ENCODE data around the gene SH2D3C. TPM values are rescaled to one million over a fixed set of nuclear protein-coding genes. Genes with fewer than 3 reads are reported as not detected.

SH2D3C gene
- total RNA-seq, 4 donors from 2014 or later: 2.6 to 10.1 (median 3.9) TPM

- no peaks in the 10 kb centered on the region for H3K27me3 ChIP-seq
- TF ChIP-seq POLR2AphosphoS5 (IDR thresholded peaks at IDR 0.05) (no peak), POLR2A (IDR thresholded peaks at IDR 0.05) (no peak), EP300 (IDR thresholded peaks at IDR 0.05; ENCODE audit: low read depth) (no peak)
- TF ChIP-seq, protein P1, sequence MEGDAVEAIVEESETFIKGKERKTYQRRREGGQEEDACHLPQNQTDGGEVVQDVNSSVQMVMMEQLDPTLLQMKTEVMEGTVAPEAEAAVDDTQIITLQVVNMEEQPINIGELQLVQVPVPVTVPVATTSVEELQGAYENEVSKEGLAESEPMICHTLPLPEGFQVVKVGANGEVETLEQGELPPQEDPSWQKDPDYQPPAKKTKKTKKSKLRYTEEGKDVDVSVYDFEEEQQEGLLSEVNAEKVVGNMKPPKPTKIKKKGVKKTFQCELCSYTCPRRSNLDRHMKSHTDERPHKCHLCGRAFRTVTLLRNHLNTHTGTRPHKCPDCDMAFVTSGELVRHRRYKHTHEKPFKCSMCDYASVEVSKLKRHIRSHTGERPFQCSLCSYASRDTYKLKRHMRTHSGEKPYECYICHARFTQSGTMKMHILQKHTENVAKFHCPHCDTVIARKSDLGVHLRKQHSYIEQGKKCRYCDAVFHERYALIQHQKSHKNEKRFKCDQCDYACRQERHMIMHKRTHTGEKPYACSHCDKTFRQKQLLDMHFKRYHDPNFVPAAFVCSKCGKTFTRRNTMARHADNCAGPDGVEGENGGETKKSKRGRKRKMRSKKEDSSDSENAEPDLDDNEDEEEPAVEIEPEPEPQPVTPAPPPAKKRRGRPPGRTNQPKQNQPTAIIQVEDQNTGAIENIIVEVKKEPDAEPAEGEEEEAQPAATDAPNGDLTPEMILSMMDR (IDR thresholded peaks at IDR 0.05): no peak
- WGBS, 2 donors (ENCODE audit: low coverage in 1 of 2): 90 to 100% methylated on average over 7 to 19 of the region's 19 CpGs
- H3K4me3 ChIP-seq: no peak overlapping the region
- H3K36me3 ChIP-seq: peaks cover 0 to 20% (median 4%) of the 10 kb centered on the region in 4 donors
- intact Hi-C loops (cut with DNase I; ENCODE audit: low total_unique reads) (no loop called here), in situ Hi-C loops (cut with MboI; ENCODE audit: low pct_ligation_motif_present in 1 of 4, low pct_unique_long_range_greater_than_20kb in 1 of 4, low sequenced_read_pairs in 3 of 4) (no loop called here)
- H3K4me1 ChIP-seq: peaks cover 5 to 11% (median 7%) of the 10 kb centered on the region in 4 donors
- H3K27ac ChIP-seq: no peak overlapping the region
- no peaks in the 10 kb centered on the region for H3K9me3 ChIP-seq
- no peak for DNase-seq
These were observed 34.6 kb upstream of the SH2D3C start for GRCh38 chr9:127812936-127813675.

GRCh38 chr9:127812011-127812410 lies 33.5 kb upstream of the SH2D3C start:
- Histone ChIP-seq H3K9me3 (no peaks in the 10 kb centered on the region), H3K27me3 (no peaks in the 10 kb centered on the region), H3K4me3 (no peak overlapping the region), H3K36me3 (peaks cover 0 to 20% (median 4%) of the 10 kb centered on the region in 4 donors), H3K27ac (no peak overlapping the region), H3K4me1 (peaks cover 5 to 11% (median 7%) of the 10 kb centered on the region in 4 donors)
- WGBS, 2 donors (ENCODE audit: low coverage in 1 of 2): 85 to 98% methylated on average over 5 to 6 of the region's 6 CpGs
- DNase-seq: no peak
- TF ChIP-seq, protein P1 (IDR thresholded peaks at IDR 0.05): no peak
- no peak for TF ChIP-seq POLR2A (IDR thresholded peaks at IDR 0.05)
- no peak for TF ChIP-seq EP300 (IDR thresholded peaks at IDR 0.05; ENCODE audit: low read depth)
- TF ChIP-seq POLR2AphosphoS5 (IDR thresholded peaks at IDR 0.05): no peak
- in situ Hi-C loops (cut with MboI; ENCODE audit: low pct_ligation_motif_present in 1 of 4, low pct_unique_long_range_greater_than_20kb in 1 of 4, low sequenced_read_pairs in 3 of 4): no loop called here
- intact Hi-C loops (cut with DNase I; ENCODE audit: low total_unique reads): no loop called here

DNA sequence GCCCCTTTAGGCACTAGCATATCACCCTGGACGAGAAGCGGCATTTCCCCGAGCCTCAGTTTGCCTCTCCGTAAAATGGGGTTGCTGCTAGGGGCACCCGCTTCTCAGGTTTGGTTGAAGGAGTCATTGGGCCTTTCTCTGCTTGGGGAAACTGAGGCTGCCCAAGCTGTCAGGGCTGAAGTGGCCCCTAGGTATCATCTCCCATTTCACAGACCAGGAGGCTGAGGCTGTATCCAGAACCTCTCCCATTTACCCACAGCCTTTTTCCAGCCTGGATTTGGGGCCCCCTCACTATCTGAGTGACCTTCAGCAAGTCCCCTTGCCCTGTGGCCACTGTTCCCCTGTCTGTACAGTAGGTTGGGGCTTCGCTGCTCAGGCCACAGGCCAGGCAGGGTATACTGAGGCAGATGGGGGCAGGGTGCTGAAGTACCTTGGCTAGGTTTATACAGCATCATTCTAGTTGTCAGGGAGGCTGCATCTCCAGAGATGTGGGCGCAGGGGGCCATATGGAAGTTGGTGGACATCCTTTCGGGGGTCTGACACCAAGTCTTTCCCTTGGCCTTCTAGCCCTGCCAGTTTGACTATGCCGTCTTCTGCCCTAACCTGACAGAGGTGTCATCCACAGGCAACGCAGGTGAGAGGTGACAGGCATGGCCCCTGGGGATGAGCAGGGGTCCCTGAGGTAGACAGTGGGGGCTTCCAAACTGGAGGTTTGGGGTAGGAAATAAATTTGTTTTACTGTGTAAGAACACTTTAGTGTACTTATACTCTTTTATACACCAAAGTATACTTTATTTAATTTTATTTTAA lies 32.1 kb upstream of the SH2D3C start:
- Histone ChIP-seq H3K9me3 (no peaks in the 10 kb centered on the region), H3K4me3 (no peak overlapping the region), H3K4me1 (peaks cover 5 to 11% (median 7%) of the 10 kb centered on the region in 4 donors), H3K36me3 (peaks cover 0 to 20% (median 4%) of the 10 kb centered on the region in 4 donors), H3K27ac (peak overlapping the region in 3 of 4 donors; percentile 45 to 54 (median 46)), H3K27me3 (no peaks in the 10 kb centered on the region)
- DNase-seq: no peak
- 97% methylated on average over 10 of the region's 10 CpGs; no CpG with 5 or more reads in 1 of the 2 donors for WGBS, 2 donors (ENCODE audit: low coverage in 1 of 2)
- in situ Hi-C loops (cut with MboI; ENCODE audit: low pct_ligation_motif_present in 1 of 4, low pct_unique_long_range_greater_than_20kb in 1 of 4, low sequenced_read_pairs in 3 of 4): no loop called here
- TF ChIP-seq, protein P1 (IDR thresholded peaks at IDR 0.05): no peak
- TF ChIP-seq EP300 (IDR thresholded peaks at IDR 0.05; ENCODE audit: low read depth): no peak
- no peak for TF ChIP-seq POLR2A (IDR thresholded peaks at IDR 0.05)
- TF ChIP-seq POLR2AphosphoS5 (IDR thresholded peaks at IDR 0.05): no peak
- intact Hi-C loops (cut with DNase I; ENCODE audit: low total_unique reads): no loop called here

Data from transverse colon (tissue), 4 donors.